Activated T-cell treated with anti-CD3 and anti-CD28 coated beads, Interleukin-2, amount 50 U/mL, for 1 hour (primary cell): ENCODE data around the gene SHISA8.
"Not testable (repeated sequence)": the region's sequence is repeated elsewhere in the genome, so short reads cannot be mapped to it uniquely, and the experiment has no call there.

ENCODE experiments used
- DNase-seq: peaks from one replicate; pipeline ENCODE4 v3.0.0-alpha.2; 2020

Gene SHISA8

GRCh38 chr22:41915035-41915785 is at the start of gene SHISA8:
TSS of gene SHISA8 (minus strand) at chr22:41915074. CDS start at chr22:41914667, 407 bp downstream.
- peak; percentile 72 for DNase-seq

GRCh38 chr22:41964112-41964491 is 49.2 kb upstream of the SHISA8 start:
- DNase-seq: no peak

- no peak for DNase-seq
These were observed 48.7 kb upstream of the SHISA8 start for GRCh38 chr22:41963453-41964111.

- no peak for DNase-seq
These were observed 43.2 kb upstream of the SHISA8 start for GRCh38 chr22:41957941-41958556.

GRCh38 chr22:41952713-41953112 is 37.8 kb upstream of the SHISA8 start:
- DNase-seq: no peak

GRCh38 chr22:41951898-41952474 is 37.1 kb upstream of the SHISA8 start, which contains the start of gene SMIM45:
TSS of gene SMIM45 (plus strand) at chr22:41952150.
- DNase-seq: no peak

- no peak for DNase-seq
These were observed 34.6 kb upstream of the SHISA8 start for GRCh38 chr22:41949297-41949965.

GRCh38 chr22:41948928-41949296 is 34.0 kb upstream of the SHISA8 start:
- DNase-seq: not testable (repeated sequence)

GRCh38 chr22:41948142-41948541 is 33.3 kb upstream of the SHISA8 start:
- DNase-seq: no peak

GRCh38 chr22:41947424-41948080 is 32.7 kb upstream of the SHISA8 start:
- DNase-seq: no peak

GRCh38 chr22:41946629-41947423 is 32.0 kb upstream of the SHISA8 start, which contains the start of gene CENPM:
TSS of gene CENPM (minus strand) at chr22:41947152. CDS start at chr22:41947076, 76 bp downstream.
- peak; percentile 87 for DNase-seq

GRCh38 chr22:41943661-41944209 is 28.9 kb upstream of the SHISA8 start:
- DNase-seq: no peak

GRCh38 chr22:41940832-41941765 is 26.2 kb upstream of the SHISA8 start:
- peak; percentile 89 for DNase-seq

GRCh38 chr22:41939981-41940831 is 25.3 kb upstream of the SHISA8 start:
- DNase-seq: peak; percentile 90

- no peak for DNase-seq
These were observed 22.0 kb upstream of the SHISA8 start for GRCh38 chr22:41936894-41937169.

- DNase-seq: no peak
These were observed 20.6 kb upstream of the SHISA8 start for GRCh38 chr22:41935509-41935908.

- DNase-seq: no peak
These were observed 20.1 kb upstream of the SHISA8 start for GRCh38 chr22:41935015-41935351.

- no peak for DNase-seq
These were observed 19.6 kb upstream of the SHISA8 start for GRCh38 chr22:41934284-41935014.
